Measurements from ENCODE around the gene RSPH1. TPM values are rescaled to one million over a fixed set of nuclear protein-coding genes. Genes with fewer than 3 reads are reported as not detected.

Gene RSPH1
- 0.46 to 1.0 TPM (median 0.61 TPM) in 5 replicates for total RNA-seq (2022; extraction: Qiagen RNA extraction)

DNA sequence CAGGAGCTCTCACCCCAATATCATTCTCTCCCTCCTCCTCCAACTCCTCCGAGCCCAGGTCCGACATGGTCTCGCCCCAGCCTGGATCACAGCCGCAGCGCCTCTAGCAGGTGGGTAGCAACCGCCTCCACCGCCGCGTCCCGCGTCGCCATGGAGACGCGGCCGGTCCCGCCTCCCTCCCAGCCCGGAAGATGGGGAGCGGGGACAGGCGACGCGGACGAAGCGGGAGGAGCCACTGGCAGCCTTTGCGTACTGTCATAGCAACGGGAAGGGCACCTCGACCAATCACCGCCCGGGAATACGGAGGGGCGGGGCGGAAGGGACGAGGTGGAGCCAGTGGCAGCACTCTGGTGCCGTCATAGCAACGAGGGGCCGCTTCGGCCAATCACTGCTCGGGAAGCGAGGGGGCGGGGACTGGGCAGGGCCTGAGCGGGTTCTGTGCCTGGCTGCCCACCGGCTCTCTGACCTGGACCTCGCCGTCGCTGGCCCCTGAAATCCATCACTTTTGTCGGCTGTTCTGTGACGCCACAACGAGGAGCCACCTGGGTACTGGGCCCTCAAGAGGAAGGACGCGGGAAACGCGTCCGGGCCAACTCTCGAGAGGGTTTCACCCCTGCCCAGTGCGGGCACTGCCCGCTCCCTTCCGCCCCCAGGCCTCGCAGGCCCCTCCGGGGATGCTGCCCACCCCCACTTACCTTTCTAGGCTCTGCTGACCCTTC is at the start of gene RSPH1:
Gene RSPH1 (minus strand): TSS at position 105 of the 719 bp plus-strand sequence. CDS start 38 bp downstream, at position 67.

DNA sequence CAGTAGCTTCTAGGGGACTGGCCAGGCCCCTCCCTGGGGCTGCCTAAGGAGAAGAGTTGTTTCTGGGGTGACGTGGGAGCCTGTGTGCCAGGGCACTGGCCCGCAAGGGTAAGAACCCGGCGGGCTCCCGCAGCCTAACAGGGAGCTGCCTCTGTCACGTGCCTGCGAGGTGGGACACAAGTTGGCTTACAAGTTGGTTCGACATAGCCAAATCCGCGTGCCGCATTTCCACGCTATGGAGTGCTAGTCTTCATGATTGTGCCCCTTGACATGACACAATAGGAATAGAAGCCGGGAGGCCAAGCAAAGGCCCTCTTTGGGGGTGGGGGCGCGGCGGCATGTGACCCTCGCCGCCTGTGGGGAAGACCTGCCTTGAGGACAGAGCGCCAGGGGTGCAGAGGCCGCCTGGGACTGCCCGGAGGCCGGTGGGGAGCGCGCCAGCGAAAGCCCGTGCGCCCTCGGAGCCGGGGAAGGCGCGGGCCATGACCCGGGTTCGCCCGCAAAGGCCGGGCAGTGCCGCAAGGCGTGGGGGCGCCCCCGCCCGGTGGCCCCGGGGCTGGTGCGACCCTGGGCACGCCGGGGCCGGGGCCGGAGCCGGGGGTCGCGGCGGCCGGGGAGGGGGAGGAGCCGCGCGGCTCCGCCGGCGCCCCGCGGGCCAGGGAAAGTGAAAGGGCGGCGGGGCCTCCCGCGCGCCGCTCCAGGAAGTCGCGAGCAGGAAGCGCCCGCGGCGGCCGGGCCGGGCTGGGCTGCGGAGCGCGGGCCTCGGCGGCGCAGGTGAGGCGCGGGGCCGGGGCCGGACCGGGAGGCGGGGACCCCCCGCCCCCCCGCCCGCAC is 17.3 kb upstream of the RSPH1 start, which contains the start of gene SLC37A1:
Gene SLC37A1 (plus strand): TSS at position 702 of the 834 bp plus-strand sequence. CDS start 4,603 bp downstream, outside the sequence.

Other genes with a start within 250 kb of the RSPH1 start
- gene TFF3, start 180.8 kb downstream of the RSPH1 start, total RNA-seq (2022; extraction: Qiagen RNA extraction) = 0.11 TPM in 1 of 5 replicates, not detected in the others
- gene TFF2, start 145.2 kb downstream of the RSPH1 start, total RNA-seq (2022; extraction: Qiagen RNA extraction) = not detected in 5 replicates
- 19.2 to 34.3 TPM (median 22.6 TPM) in 5 replicates for gene TFF1, start 129.7 kb downstream of the RSPH1 start, total RNA-seq (2022; extraction: Qiagen RNA extraction)
- gene TMPRSS3, start 100.2 kb downstream of the RSPH1 start, total RNA-seq (2022; extraction: Qiagen RNA extraction) = 0.09 to 0.53 TPM (median 0.21 TPM) in 5 replicates
- gene UBASH3A, start 92.3 kb downstream of the RSPH1 start, total RNA-seq (2022; extraction: Qiagen RNA extraction) = 0.13 to 0.30 TPM (median 0.18 TPM) in 5 replicates
- 3.0 to 3.7 TPM (median 3.4 TPM) in 5 replicates for gene SLC37A1, start 17.6 kb upstream of the RSPH1 start, total RNA-seq (2022; extraction: Qiagen RNA extraction)
- gene PDE9A, start 157.4 kb upstream of the RSPH1 start, total RNA-seq (2022; extraction: Qiagen RNA extraction) = 1.0 to 1.7 TPM (median 1.6 TPM) in 5 replicates

Data from A549 treated with dexamethasone at 1 μM for 4 hours (cell line).